ENCODE results near the gene GUSB.
"Not testable (repeated sequence)": the region's sequence is repeated elsewhere in the genome, so short reads cannot be mapped to it uniquely, and the experiment has no call there.

GUSB gene

GRCh38 chr7:65992526-65992925 is 10.5 kb upstream of the GUSB start:
- Mint-ChIP-seq H3K4me3 (no peak overlapping the region), H3K27me3 (ENCODE audit: low read depth) (no peaks in the 10 kb centered on the region), H3K9me3 (no peaks in the 10 kb centered on the region), H3K4me1 (no peaks in the 10 kb centered on the region), H3K36me3 (ENCODE audit: low read depth) (no peaks in the 10 kb centered on the region), H3K27ac (peak overlapping the region; percentile 89 to 98 (median 93))
- TF ChIP-seq CTCF (IDR thresholded peaks at IDR 0.05; ENCODE audit: unreplicated experiment in 3 of 3): no peak

GRCh38 chr7:65991829-65992228 is 9.8 kb upstream of the GUSB start:
- H3K9me3 Mint-ChIP-seq; H3K4me1 Mint-ChIP-seq; H3K27me3 Mint-ChIP-seq (ENCODE audit: low read depth); H3K36me3 Mint-ChIP-seq (ENCODE audit: low read depth); H3K4me3 Mint-ChIP-seq: not testable (repeated sequence)
- H3K27ac Mint-ChIP-seq: peak overlapping the region; percentile 89 to 98 (median 93)

GRCh38 chr7:65989694-65990080 is 7.7 kb upstream of the GUSB start:
- no peaks in the 10 kb centered on the region for H3K4me1 Mint-ChIP-seq
- no peak for TF ChIP-seq CTCF (IDR thresholded peaks at IDR 0.05; ENCODE audit: unreplicated experiment in 3 of 3)
- H3K9me3 Mint-ChIP-seq: no peaks in the 10 kb centered on the region
- H3K4me3 Mint-ChIP-seq: no peak overlapping the region
- H3K36me3 Mint-ChIP-seq (ENCODE audit: low read depth): no peaks in the 10 kb centered on the region
- H3K27ac Mint-ChIP-seq: no peak overlapping the region
- no peaks in the 10 kb centered on the region for H3K27me3 Mint-ChIP-seq (ENCODE audit: low read depth)

- H3K4me1 Mint-ChIP-seq; H3K9me3 Mint-ChIP-seq; H3K36me3 Mint-ChIP-seq (ENCODE audit: low read depth); H3K27me3 Mint-ChIP-seq (ENCODE audit: low read depth); H3K4me3 Mint-ChIP-seq: not testable (repeated sequence)
- peak overlapping the region in 1 of 3 experiments; percentile 58 for H3K27ac Mint-ChIP-seq
These were observed 6.5 kb upstream of the GUSB start for GRCh38 chr7:65988503-65988902.

- no peak for TF ChIP-seq CTCF (IDR thresholded peaks at IDR 0.05; ENCODE audit: unreplicated experiment in 3 of 3)
- H3K27me3 Mint-ChIP-seq (ENCODE audit: low read depth): no peaks in the 10 kb centered on the region
- H3K4me1 Mint-ChIP-seq: no peaks in the 10 kb centered on the region
- H3K4me3 Mint-ChIP-seq: no peak overlapping the region
- H3K36me3 Mint-ChIP-seq (ENCODE audit: low read depth): no peaks in the 10 kb centered on the region
- H3K9me3 Mint-ChIP-seq: no peaks in the 10 kb centered on the region
- peak overlapping the region in 2 of 3 experiments; percentile 44 to 58 for H3K27ac Mint-ChIP-seq
These were observed 6.1 kb upstream of the GUSB start for GRCh38 chr7:65988084-65988483.

- Mint-ChIP-seq H3K9me3 (no peaks in the 10 kb centered on the region), H3K36me3 (ENCODE audit: low read depth) (peaks cover 3% of the 10 kb centered on the region)
- TF ChIP-seq CTCF (IDR thresholded peaks at IDR 0.05; ENCODE audit: unreplicated experiment in 3 of 3): no peak
These were observed 2.1 kb upstream of the GUSB start for GRCh38 chr7:65983965-65984658.

More at GRCh38 chr7:65983965-65984658, 2.1 kb upstream of the GUSB start:
- peak overlapping the region; percentile 37 to 70 (median 45) for H3K27ac Mint-ChIP-seq
- no peaks in the 10 kb centered on the region for H3K4me1 Mint-ChIP-seq
- H3K27me3 Mint-ChIP-seq (ENCODE audit: low read depth): no peaks in the 10 kb centered on the region
- H3K4me3 Mint-ChIP-seq: peak overlapping the region in 2 of 3 experiments; percentile 38 to 51
